Left lobe of liver (tissue), 2 donors: ENCODE measurements around the gene LEKR1. TPM values are rescaled to one million over a fixed set of nuclear protein-coding genes. Genes with fewer than 3 reads are reported as not detected.
"Not testable (repeated sequence)": the region's sequence is repeated elsewhere in the genome, so short reads cannot be mapped to it uniquely, and the experiment has no call there.

ENCODE experiments used
- ATAC-seq: fragments of 200-7000 bp; cut with Tn5 transposase; one replicate; pipeline ENCODE4 v1.9.1; 2020; ENCODE audit warnings: mild to moderate bottlenecking, moderate library complexity
- DNase-seq: peaks from one replicate; pipeline ENCODE4 v3.0.0-alpha.2; 2020; ENCODE audit warnings: low spot score
- total RNA-seq: library from RNA; stranded (reverse); gene quantifications from one replicate; pipeline ENCODE4 v1.2.1, GENCODE V29; 2021
- donor health status: DM: no; HTN: no; CAD: no; lungs with moderate emphysema.
- donor health status: DM: no; HTN: yes; CAD: no.

The LEKR1 gene
- total RNA-seq, 1 donor from 2014 or later, result 0.58 TPM

DNA sequence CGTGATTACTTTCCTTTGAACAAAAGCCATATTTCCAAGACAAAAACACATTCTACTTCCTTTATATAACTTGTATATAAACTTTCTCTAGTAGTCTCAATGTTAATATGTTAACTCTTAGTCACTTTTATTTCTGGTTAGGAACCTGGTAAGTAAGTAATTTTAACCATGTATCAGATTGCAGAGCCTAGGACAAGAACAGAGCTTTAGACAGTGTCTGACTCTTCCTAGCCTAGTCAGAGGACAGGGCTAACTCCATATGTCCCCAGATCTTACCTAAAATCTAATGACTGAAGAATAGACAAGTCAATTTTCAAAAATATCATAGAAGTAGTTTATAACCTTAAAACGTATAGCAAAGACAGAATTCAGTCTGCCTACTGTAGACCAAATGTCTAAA lies 8.3 kb downstream of the LEKR1 start:
- ATAC-seq (no peak), DNase-seq (no peak)

DNA sequence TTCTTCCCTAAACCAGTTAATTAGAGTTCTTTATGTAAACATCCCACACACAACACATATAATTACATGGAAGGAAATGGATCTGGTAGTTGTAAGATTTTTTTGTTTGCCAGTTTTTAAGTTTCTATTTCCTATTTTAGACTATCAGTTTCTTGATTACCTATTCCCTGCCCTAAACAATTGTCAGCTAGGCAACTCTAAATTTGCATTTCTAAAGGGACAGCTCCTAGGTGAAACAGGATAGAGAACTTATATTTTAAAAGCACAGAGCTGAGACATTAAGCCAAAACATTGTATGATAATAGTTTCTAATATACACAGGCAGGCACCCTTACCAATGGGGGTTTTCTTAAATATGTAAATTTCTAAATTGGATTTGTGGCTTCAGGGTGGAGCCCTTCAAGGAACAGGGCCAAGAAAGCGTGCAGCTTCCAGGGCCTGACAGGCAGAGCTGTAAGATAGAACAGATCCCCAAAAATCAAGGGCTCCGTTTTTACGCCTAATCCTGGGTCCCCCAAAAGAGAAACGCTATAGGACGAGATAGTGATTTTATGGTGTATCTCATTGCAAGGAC lies 8.9 kb downstream of the LEKR1 start:
- no peak for ATAC-seq
- no peak for DNase-seq

DNA sequence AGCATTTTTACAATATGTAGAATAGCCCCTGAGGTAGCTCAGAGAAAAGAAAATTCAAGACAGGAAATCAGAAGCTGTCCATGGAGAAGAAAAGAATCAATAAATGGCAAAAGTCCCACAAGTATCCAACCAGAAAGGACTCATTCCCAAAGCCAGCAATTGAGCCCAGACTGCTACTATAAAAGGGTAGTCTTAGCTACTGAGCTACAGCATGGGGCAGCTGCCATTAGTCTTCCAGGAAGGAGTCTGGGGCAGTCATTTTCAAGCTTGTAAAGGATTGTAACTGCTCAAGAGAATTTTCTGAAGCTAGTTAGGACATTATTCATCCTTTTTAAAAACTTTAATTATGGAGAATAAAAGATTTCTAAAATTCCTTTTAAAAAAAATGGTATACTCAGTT lies 10.5 kb downstream of the LEKR1 start:
- no peak for ATAC-seq
- no peak for DNase-seq

DNA sequence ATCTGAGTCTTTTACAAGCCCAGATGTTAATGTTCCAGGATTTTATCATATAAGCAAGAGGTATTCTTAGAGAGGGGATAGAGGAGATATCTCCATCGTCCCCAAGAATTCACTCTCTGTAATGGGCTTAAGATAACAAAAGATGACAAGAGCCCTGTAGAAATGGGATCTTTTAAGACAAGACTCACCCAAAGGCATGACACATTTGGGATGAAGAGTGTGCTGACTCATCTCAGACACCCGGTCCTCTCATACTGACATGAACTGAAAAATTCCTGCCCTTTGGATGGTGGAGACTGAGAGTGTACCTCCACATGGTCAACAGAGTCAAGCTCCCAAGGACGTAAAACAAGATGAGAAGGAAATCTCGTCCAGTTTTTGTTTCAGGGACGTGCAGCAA lies 11.0 kb downstream of the LEKR1 start:
- ATAC-seq, result no peak
- DNase-seq, result no peak

DNA sequence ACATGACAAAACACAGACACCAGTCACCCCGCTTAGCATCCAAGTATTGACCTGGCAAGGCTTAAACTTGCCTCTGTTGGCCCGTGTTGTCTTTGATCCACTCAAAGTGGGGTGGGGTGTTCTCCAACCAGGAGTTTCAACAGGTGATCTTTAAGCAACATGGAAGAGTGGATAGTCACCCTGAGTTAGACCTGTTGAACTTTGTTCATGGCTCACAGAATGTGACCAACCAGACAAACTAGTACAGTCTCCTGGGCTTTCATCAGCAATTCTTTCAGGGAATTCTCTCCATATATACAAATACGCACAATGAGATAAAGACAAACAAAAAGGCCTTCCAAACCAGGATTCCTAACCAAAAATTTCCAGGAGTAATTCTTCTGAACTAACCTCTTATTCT lies 11.9 kb downstream of the LEKR1 start:
- ATAC-seq, result peak; percentile 39

DNA sequence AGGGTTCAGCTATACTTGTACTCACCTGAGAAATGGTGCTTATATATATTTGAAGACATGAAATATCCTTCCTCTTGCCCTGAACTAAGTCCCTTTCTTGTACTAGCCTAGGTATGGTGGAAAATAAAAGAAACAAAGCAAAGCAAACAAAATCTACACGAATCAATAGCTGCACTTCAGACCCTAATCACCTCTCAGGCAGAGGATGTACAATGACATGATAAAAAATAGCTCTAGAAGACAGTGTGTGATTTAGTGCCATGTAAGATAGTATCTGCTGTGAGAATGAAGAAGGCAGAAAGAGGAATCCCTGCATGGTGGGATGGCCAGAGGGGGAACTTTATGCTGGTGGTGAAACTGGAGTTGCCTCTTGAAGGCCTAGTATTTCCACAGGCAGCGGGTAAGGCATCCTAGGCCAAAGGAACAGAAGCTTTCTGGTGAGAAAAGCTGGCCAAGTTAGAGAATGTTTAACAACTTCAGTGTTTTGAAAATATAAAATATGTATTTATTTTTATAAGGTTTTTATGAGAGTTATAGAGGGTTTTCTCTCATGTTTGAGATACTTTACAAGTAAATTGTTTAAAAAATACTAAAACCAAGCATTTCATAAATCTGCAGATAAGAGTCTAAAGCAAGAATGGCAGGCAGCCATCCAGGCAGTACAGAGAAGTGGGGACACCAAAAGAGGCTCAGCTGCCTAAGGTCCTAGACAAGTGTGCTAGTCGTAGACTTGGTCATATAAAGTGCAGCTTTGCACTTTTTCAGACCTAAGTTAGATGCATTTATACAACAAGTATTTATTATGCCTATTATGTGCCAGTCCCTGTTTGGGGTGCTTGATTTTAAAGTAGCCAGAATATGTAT lies 14.9 kb downstream of the LEKR1 start:
- ATAC-seq (no peak), DNase-seq (no peak)

More for the DNA sequence above, 11.9 kb downstream of the LEKR1 start:
- no peak for DNase-seq

DNA sequence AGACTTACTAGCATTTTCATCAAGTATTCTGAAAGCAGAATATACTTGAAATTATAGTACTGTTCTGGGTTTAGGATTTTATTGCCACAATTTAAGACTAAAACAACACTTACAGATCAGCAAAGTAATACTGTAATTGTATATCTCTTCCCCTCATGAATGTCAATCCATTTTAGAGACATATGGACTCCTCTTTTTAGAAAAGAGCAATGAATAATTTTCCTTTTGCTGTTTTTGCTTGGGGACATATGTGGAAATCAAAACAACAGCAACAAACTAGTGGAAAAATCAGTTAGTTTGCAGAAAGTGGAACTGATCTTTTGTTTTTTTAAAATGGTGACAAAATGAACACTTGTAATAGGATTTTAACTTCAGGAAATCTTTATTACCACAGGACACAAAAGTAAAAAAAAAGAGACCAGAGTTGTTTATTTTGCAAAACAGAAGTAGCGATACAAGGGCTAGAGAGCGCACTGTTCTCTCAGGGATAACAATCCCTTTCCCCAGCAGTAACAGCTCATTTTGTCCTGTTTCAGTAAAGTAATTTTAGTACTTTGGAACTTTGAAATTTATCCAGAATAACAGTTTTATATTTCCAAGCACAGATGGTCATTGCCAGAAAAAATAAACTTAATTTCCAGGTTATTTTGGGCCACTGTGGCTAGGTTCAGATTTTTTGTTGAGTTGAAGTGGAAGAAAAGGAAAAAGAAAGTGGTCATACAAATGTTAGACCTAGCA lies 17.1 kb downstream of the LEKR1 start:
- DNase-seq (no peak), ATAC-seq (peak; percentile 51)

DNA sequence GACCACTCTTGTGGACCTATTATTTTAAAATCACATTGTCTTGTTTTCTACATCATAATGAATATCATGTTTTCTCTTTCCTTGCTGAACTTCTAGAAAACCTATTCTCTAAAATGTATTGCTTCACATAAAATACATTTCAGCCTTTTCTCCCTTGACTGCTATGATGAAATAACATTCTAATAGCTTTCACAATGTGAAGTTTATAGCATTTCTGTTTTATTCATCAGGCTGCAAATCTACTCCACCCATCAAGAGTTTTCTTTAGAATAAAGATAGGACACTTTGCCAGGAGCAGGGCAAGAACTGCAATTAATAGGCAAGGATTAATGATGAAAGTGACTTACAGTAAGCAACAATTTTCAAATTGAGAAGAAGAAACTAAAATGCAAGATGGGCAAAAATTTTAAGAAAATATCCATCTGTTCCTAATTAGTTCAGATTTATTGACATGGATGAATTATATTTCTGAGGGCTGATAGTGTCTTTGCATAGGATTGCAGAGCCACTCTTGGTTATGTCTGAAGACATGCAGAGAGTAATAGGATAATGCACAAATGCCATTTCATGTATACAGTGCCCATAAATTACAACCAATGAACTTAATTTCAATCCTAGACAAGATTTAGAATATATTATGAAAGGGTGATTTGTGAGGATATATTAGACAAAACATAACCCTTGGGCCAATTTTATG lies 21.7 kb downstream of the LEKR1 start:
- ATAC-seq, result no peak

DNA sequence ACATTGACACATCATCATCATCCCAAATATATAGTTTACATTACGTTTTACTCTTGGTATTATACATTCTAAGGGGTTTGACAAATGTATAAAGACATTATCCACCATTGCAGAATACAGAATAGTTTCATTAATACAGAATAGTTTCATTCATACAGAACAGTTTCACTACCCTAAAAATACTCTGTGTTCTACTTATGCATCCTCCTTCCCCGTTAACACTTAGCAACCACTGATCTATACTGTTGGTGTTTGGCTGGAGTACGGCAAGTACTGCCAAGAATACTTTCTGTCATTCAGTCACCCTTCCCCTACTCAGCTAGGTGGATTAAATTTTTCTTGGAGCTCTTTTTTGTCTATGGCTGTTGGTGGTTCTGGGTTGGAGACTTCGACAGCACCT lies 33.4 kb downstream of the LEKR1 start:
- no peak for ATAC-seq
- DNase-seq, result no peak

More for the DNA sequence above, 21.7 kb downstream of the LEKR1 start:
- DNase-seq, result no peak

DNA sequence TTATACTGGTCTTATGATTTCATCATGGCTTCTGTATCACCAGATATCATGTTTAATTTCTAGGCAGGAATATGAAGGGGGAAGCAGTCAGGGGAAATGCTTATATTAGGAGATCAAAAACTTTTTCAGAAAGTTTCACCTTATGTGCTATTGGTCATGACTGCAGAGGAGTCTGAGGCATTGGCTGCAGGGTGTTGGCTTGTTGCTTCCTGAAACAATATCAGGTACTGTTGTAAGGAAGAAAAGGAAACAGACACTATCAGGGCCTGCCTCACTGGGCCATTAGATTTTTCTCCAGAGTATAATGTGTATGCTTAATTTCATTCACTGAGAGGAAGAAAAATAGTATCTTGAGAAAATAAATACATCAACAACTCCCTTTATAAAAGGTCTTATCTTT lies 34.7 kb downstream of the LEKR1 start:
- DNase-seq, result no peak
- ATAC-seq, result no peak

DNA sequence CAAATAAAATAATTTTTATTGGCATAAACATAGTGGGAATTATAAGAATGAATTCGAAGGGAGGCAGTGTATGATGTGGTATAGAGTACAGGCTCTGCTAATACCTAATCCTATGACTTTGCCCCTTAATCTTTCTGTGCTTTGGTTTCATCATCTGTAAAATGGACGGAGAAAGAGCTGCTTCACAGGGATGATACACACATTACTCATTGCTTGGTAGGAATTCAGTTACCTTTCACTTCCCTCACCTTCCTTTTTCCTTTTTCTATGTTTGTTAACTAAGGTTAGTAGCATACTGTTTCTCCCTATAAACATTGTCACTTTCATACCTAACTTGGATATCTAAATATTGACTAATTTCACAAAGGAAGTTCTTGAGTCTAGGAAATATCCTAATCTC lies 36.2 kb downstream of the LEKR1 start:
- no peak for ATAC-seq

DNA sequence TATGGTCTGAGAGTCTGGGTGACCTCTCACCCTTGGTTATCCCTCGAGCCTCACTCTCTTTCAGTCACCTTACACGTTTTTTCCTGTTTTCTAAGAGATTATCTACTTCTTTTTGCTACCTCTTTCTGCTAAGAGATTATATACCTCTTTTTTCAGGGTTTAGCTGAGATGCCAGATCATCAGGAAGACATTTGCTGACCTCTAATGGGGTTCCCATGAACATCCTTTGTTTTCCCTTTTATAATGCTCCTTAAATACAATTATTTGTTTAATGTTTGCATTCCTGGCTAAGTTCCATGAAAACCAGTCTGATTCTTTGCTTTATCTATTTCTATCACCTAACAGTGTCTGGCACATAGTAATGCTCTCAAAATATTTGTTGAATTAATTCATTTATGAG lies 39.6 kb downstream of the LEKR1 start:
- no peak for ATAC-seq
- DNase-seq, result no peak

More for the DNA sequence above, 36.2 kb downstream of the LEKR1 start:
- no peak for DNase-seq

DNA sequence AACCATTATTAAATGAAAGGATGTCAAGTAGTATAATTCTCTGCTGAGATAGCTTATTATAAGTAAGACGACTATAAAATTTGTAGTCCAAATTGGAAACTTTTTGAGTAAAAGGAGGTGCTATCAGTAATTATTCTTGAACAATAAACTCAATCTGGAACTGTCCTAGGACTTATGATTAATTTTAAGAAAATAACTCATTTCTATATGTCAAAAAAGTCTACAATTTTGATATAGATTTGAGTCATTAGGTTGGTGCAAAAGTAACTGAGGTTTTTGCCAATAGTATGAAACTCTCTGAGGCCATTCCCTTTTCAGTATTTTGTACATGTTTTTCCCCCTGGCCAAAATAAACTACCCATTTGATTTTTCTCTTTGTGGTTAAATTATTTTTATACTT lies 41.0 kb downstream of the LEKR1 start:
- DNase-seq, result no peak
- no peak for ATAC-seq

DNA sequence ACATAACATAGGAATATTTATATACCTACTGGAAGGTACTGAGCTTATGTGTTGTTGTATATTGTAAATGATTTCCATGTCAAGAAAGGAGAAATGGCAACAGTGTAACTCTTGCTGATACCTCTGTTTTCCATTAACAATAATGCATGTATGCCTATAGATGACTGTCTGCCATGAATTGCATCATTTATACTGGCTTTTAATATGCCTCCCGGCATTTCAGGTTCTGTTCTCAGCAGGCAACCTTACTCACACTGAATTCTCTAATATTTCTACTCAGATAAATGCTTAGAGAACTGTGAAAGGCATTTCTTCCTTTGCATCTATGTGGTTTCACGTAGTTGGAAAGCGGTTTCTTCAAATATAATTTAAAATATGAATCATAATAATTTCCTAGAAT lies 41.8 kb downstream of the LEKR1 start:
- no peak for ATAC-seq
- DNase-seq, result no peak

DNA sequence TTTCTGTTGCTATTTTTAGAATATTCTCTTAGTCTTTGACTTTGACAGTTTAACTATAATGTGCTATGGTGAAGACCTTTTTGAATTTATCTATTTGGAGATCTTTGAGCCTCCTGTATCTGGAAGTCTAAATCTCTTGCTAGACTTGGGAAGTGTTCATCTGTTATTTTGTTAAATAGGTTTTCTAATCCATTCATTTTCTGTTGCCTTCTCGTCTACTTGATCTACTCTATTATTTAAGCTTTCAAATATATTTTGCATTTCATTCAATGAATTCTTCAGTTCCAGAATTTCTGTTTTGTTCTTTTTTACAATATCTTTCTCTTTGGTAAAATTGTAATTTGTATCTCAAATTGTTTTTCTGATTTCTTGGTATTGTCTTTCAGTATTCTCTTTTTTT lies 47.8 kb downstream of the LEKR1 start:
- ATAC-seq, result no peak
- DNase-seq, result no peak

DNA sequence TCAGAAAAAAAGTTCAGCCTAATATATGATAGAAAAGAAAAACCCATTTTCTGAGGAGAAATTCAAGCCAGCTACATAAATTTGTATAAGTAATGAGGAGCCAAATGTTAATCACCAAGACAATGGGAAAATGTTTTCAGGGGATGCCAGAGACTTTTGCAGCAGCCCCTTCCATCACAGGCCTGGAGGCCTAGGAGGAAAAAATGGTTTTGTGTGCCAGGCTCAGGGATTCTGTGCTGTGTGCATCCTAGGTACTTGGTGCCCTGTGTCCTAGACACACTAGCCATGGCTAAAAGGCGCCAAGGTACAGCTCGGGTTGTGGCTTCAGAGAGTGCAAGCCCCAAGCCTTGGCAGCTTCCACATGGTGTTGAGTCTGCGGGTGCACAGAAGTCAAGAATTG lies 53.3 kb downstream of the LEKR1 start:
- ATAC-seq, DNase-seq: not testable (repeated sequence)

DNA sequence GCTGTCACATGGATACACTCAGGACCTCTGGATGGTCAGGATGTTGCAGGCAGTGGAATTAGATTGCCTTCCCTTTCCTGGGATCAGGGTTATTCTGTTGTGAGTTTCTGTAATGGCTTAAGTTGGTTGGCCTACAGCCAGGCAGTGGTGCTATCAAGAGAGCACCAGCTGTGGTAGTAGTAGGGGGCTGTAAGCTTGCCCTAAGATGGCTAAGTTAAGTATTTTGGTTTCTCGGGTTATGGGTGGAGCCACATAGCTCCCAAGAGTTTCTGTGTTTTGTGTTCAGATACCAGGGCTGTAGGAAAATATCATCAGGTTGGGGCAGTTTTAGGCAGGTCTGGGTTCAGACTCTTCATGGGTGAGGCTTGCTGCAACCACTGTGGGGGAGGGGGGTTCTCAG lies 59.6 kb downstream of the LEKR1 start:
- DNase-seq (no peak), ATAC-seq (no peak)

DNA sequence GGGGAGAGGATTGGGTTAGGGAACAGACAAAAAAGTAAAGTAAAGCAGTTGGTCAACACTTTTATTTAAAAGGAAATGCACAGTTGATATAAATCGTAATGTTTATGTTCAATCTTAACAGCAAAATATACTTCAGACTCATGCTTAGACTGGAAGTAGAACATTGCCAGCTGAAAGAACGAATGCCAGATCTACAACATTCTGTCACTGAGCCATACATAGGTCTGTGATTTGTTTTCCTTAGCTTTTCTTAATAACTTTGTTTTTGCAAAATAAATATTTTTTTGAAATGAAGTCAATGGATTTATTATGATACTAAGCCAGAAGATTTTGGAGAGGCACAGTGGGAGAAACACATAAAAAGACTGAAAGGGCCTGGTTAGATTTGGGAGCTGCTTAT lies 62.0 kb downstream of the LEKR1 start:
- DNase-seq (no peak), ATAC-seq (no peak)

DNA sequence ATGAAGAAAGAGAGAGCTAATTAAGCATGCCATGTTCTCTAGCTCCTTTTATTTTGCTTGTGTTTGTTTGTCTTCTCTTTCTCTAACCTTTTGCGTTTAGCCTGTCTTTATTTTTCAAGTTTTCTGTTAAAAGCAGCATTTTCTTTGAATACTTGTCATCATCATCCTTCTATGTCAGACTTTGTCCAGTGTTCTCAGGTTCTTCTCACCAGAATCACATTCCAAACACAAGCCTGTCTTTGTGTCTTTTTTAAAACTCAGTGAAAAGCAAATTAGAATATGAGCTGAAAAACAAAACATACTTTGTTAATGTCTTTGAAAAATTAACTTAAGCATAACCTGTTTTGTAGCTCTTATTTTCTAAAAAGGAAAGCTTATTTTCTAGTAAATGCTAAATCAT lies 62.4 kb downstream of the LEKR1 start:
- no peak for DNase-seq
- no peak for ATAC-seq

DNA sequence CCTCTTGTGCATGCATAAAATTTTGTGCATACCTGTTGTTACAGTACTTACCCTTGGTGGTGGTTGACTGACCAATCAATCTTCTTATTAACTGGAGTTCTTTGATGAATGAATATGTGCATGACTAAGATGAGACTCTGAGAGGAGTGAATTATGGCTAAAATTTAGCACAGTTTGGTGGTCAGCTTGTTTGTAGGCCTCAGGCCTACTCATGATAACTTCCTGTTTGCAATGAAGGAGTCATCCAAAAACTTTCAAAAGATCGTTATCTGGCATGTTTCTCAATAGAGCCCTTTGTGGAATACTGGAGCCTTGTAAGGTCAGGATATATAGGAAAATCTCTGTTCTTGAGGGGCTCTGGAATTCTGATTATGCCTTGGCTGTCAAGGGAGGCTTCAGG lies 66.5 kb downstream of the LEKR1 start:
- ATAC-seq (no peak), DNase-seq (no peak)

DNA sequence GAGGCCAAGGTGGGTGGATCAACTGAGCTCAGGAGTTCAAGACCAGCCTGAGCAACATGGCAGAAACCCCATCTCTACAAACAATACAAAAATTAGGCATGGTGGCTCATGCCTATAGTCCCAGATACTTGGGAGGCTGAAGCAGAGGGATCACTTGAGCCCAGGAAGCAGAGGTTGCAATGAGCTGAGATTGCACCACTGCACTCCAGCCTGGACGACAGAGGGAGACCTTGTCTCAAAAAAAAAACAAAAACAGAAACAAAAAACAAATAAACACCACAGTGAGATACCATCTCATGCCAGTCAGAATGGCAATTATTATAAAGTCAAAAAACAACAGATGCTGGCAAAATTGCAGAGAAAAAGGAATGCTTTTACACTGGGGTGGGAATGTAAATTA lies 69.2 kb downstream of the LEKR1 start:
- not testable (repeated sequence) for DNase-seq, ATAC-seq
